DND-41 (cell line): Measurements from ENCODE around the gene IFIT5.

ENCODE experiments used
- ATAC-seq: fragments of 200-7000 bp; cut with Tn5 transposase; 3 replicates; pipeline ENCODE4 v1.9.1; 2021; ENCODE audit warnings: low read depth; ENCODE audit not compliant: insufficient read depth
- DNase-seq: peaks from one replicate; pipeline ENCODE4 v3.0.0-alpha.2; 2020
- H2AFZ ChIP-seq: 2 replicates; pipeline ENCODE4 v1.6.0; 2012; ENCODE audit warnings: low read depth, low read length
- H3K27ac ChIP-seq: 2 replicates; pipeline ENCODE4 v1.5.1; 2012; ENCODE audit warnings: low read length, inconsistent platforms
- H3K27me3 ChIP-seq: fragments of 200-600 bp; sonication (generic); 2 replicates; pipeline ENCODE4 v1.6.0; 2012; ENCODE audit warnings: low read length, mild to moderate bottlenecking, inconsistent platforms; ENCODE audit not compliant: insufficient read depth, poor library complexity
- H3K36me3 ChIP-seq: 2 replicates; pipeline ENCODE4 v1.5.1; 2012; ENCODE audit warnings: low read length, inconsistent platforms; ENCODE audit not compliant: insufficient read depth
- H3K4me1 ChIP-seq: 2 replicates; pipeline ENCODE4 v1.5.1; 2012; ENCODE audit warnings: mild to moderate bottlenecking, low read length; ENCODE audit not compliant: insufficient read depth
- H3K4me2 ChIP-seq: 2 replicates; pipeline ENCODE4 v1.6.0; 2012; ENCODE audit warnings: mild to moderate bottlenecking, moderate library complexity, low read length, inconsistent platforms; ENCODE audit not compliant: insufficient read depth
- H3K4me3 ChIP-seq, 2 experiments: fragments of 200-600 bp in 1 of 2; shearing (Covaris generic) in 1 of 2; 2 replicates each; pipeline ENCODE4 v1.5.1; 2012 to 2016; ENCODE audit warnings: inconsistent platforms in 2 of 2, low read length in 2 of 2, mild to moderate bottlenecking in 2 of 2, low read depth in 1 of 2, moderate library complexity in 1 of 2
- H3K79me2 ChIP-seq: 2 replicates; pipeline ENCODE4 v1.6.0; 2012; ENCODE audit warnings: low read length, inconsistent platforms; ENCODE audit not compliant: insufficient read depth
- H3K9ac ChIP-seq: 2 replicates; pipeline ENCODE4 v1.6.0; 2012; ENCODE audit warnings: low read depth, mild to moderate bottlenecking, inconsistent platforms, low read length, moderate library complexity
- H3K9me3 ChIP-seq: 2 replicates; pipeline ENCODE4 v1.5.1; 2012; ENCODE audit warnings: low read length, moderate library complexity, mild to moderate bottlenecking, inconsistent platforms; ENCODE audit not compliant: insufficient read depth, severe bottlenecking
- H4K20me1 ChIP-seq: 2 replicates; pipeline ENCODE4 v1.6.0; 2012; ENCODE audit warnings: low read length; ENCODE audit not compliant: insufficient read depth
- EZH2 ChIP-seq: IDR thresholded peaks from 3 replicates; pipeline ENCODE4 v1.6.1; 2012; ENCODE audit warnings: borderline replicate concordance, low read depth, mild to moderate bottlenecking, moderate library complexity, low read length, inconsistent platforms; ENCODE audit not compliant: severe bottlenecking
- TF ChIP-seq, protein P1 (sequence below): IDR thresholded peaks from 2 replicates; pipeline ENCODE4 v1.5.1; 2012; ENCODE audit warnings: borderline replicate concordance, low read length, moderate library complexity, mild to moderate bottlenecking; ENCODE audit not compliant: poor library complexity, severe bottlenecking; ENCODE audit errors: extremely low read depth

IFIT5 gene

DNA sequence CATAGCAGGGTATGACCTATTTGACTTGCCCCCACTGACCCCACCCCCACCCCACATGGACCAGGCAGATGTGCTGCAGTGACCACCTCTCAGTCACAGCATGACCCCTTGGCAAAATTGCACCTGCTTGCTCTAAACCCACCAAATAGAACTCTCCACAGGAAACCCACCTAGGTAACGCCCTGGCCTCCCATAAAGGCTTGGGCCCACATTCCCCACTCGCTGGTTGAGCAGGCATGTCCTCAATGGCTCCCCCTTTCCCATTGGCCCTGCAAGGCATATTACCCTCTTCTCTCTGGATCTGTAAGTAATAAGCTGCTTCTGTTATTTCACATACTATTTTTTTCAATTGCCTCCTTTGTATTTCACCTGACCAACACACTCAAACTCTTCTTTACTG, 19.2 kb upstream of the IFIT5 start:
- Histone ChIP-seq H3K36me3 (no peaks in the 10 kb centered on the region), H4K20me1 (no peaks in the 10 kb centered on the region), H3K27me3 (no peaks in the 10 kb centered on the region), H3K4me2 (no peak overlapping the region), H3K4me3 (no peak overlapping the region), H3K9ac (no peak overlapping the region), H3K79me2 (no peaks in the 10 kb centered on the region), H2AFZ (no peak overlapping the region), H3K4me1 (peaks cover 19% of the 10 kb centered on the region), H3K9me3 (no peaks in the 10 kb centered on the region), H3K27ac (no peak overlapping the region)
- no peak for DNase-seq
- no peak for ATAC-seq
- TF ChIP-seq, protein P1, sequence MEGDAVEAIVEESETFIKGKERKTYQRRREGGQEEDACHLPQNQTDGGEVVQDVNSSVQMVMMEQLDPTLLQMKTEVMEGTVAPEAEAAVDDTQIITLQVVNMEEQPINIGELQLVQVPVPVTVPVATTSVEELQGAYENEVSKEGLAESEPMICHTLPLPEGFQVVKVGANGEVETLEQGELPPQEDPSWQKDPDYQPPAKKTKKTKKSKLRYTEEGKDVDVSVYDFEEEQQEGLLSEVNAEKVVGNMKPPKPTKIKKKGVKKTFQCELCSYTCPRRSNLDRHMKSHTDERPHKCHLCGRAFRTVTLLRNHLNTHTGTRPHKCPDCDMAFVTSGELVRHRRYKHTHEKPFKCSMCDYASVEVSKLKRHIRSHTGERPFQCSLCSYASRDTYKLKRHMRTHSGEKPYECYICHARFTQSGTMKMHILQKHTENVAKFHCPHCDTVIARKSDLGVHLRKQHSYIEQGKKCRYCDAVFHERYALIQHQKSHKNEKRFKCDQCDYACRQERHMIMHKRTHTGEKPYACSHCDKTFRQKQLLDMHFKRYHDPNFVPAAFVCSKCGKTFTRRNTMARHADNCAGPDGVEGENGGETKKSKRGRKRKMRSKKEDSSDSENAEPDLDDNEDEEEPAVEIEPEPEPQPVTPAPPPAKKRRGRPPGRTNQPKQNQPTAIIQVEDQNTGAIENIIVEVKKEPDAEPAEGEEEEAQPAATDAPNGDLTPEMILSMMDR: no peak
- TF ChIP-seq EZH2: no peak

DNA sequence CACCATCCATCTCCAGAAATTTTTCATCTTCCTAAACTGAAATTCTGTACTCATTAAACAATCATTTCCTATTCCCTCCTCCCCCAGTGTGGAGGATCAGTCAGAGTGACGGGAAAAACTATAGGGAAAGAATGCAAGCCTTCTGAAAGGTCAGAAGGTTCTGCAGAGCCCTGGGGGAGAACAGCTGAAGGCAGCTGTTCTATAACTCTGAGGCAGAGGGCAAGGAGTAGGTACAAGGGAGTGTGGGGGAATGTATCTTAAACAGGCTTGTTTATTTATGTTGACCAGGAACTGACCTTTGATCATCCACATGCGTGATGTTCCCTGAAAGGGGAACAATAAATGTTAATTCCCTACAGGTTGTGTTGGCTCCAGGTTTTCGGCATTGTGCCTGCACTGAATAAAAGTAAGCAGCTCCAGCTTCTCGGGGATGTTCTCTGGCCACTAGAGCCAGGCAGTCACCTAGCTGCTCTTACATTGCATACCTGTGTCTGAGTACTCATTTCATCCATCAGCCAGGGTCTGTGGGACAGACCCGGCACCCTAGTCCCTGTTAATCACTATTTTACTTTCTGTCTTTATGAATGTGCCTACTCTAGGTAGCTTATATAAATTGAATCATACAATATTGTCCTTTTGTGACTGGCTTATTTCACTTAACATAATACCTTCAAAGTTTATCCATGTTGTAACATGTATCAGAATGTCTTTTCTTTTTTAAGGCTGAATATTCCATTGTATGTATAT, 16.2 kb upstream of the IFIT5 start:
- H4K20me1 ChIP-seq: no peaks in the 10 kb centered on the region
- ATAC-seq: no peak
- no peaks in the 10 kb centered on the region for H3K27me3 ChIP-seq
- H3K27ac ChIP-seq: no peak overlapping the region
- no peak overlapping the region for H3K4me3 ChIP-seq
- DNase-seq: no peak
- H3K36me3 ChIP-seq: no peaks in the 10 kb centered on the region
- H2AFZ ChIP-seq: no peak overlapping the region
- no peaks in the 10 kb centered on the region for H3K9me3 ChIP-seq
- no peak overlapping the region for H3K9ac ChIP-seq
- TF ChIP-seq, protein P1: no peak
- no peak for TF ChIP-seq EZH2
- H3K4me1 ChIP-seq: peaks cover 4% of the 10 kb centered on the region
- no peak overlapping the region for H3K4me2 ChIP-seq
- H3K79me2 ChIP-seq: no peaks in the 10 kb centered on the region

DNA sequence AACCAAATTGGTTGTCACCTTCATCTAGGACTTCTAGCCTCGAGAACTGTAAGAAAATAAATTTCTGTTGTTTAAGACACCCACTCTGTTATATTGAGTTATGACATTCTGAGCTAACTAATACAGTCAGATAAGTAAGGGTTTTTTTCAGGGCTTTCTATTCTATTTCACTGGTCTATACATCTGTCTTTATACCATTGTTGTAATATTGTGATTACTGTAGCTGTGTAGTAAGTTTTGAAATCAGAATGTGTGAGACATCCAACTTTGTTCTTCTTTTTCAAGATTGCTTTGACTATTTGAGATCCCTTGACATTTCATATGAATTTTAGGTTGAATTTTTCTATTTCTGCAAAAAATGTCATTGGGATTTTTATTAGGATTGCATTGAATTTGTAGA, 14.4 kb upstream of the IFIT5 start:
- ATAC-seq (no peak), DNase-seq (no peak)
- H3K27me3 ChIP-seq: no peaks in the 10 kb centered on the region
- no peaks in the 10 kb centered on the region for H3K4me1 ChIP-seq
- H2AFZ ChIP-seq: no peak overlapping the region
- no peaks in the 10 kb centered on the region for H3K36me3 ChIP-seq
- no peak overlapping the region for H3K27ac ChIP-seq
- H4K20me1 ChIP-seq: no peaks in the 10 kb centered on the region
- TF ChIP-seq, protein P1: no peak
- no peak for TF ChIP-seq EZH2
- H3K9ac ChIP-seq: no peak overlapping the region
- H3K4me3 ChIP-seq: no peak overlapping the region
- H3K4me2 ChIP-seq: no peak overlapping the region
- no peaks in the 10 kb centered on the region for H3K79me2 ChIP-seq
- H3K9me3 ChIP-seq: no peaks in the 10 kb centered on the region

DNA sequence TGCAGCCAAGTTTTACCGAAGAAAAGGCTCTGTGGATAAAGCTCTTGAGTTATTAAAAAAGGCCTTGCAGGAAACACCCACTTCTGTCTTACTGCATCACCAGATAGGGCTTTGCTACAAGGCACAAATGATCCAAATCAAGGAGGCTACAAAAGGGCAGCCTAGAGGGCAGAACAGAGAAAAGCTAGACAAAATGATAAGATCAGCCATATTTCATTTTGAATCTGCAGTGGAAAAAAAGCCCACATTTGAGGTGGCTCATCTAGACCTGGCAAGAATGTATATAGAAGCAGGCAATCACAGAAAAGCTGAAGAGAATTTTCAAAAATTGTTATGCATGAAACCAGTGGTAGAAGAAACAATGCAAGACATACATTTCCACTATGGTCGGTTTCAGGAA, 11.3 kb upstream of the IFIT5 start:
- Histone ChIP-seq H3K79me2 (no peaks in the 10 kb centered on the region), H3K4me2 (no peak overlapping the region), H3K27me3 (no peaks in the 10 kb centered on the region), H3K4me3 (no peak overlapping the region), H3K27ac (no peak overlapping the region), H2AFZ (no peak overlapping the region), H3K9ac (no peak overlapping the region), H3K36me3 (no peaks in the 10 kb centered on the region), H4K20me1 (no peaks in the 10 kb centered on the region), H3K4me1 (no peaks in the 10 kb centered on the region), H3K9me3 (no peaks in the 10 kb centered on the region)
- TF ChIP-seq, protein P1: no peak
- no peak for TF ChIP-seq EZH2
- DNase-seq (no peak), ATAC-seq (no peak)
